GM23338 (cell line): ENCODE results near the gene PHRF1. TPM values are rescaled to one million over a fixed set of nuclear protein-coding genes. Genes with fewer than 3 reads are reported as not detected.

Source experiments
- ATAC-seq: fragments of 200-7000 bp; cut with Tn5 transposase; 3 replicates; pipeline ENCODE4 v1.9.1; 2020
- DNase-seq: peaks from one replicate; pipeline ENCODE4 v3.0.0-alpha.2; 2015; ENCODE audit warnings: low spot score
- H2AFZ ChIP-seq: fragments of 200-600 bp; sonication (generic); 2 replicates; pipeline ENCODE4 v1.8.0; 2016; ENCODE audit warnings: antibody characterized with exemption, mild to moderate bottlenecking, moderate library complexity
- H3F3A ChIP-seq: fragments of 200-600 bp; sonication (generic); replicated peaks from 2 replicates; pipeline ENCODE4 v1.8.0; 2017; ENCODE audit warnings: antibody characterized with exemption, mixed run types, low read depth
- H3K27ac ChIP-seq: fragments of 200-600 bp; sonication (generic); 2 replicates; pipeline ENCODE4 v1.6.1; 2016; ENCODE audit warnings: low read depth
- H3K27me3 ChIP-seq: fragments of 200-600 bp; sonication (generic); 2 replicates; pipeline ENCODE4 v1.8.0; 2016; ENCODE audit warnings: mild to moderate bottlenecking, mixed run types, moderate library complexity; ENCODE audit not compliant: insufficient read depth
- H3K36me3 ChIP-seq: fragments of 200-600 bp; sonication (generic); 2 replicates; pipeline ENCODE4 v1.8.0; 2016; ENCODE audit warnings: mild to moderate bottlenecking; ENCODE audit not compliant: insufficient read depth
- H3K4me1 ChIP-seq: fragments of 200-600 bp; sonication (generic); 2 replicates; pipeline ENCODE4 v1.8.0; 2016; ENCODE audit warnings: mild to moderate bottlenecking, moderate library complexity; ENCODE audit not compliant: insufficient read depth
- H3K4me2 ChIP-seq: fragments of 200-600 bp; sonication (generic); 2 replicates; pipeline ENCODE4 v1.7.1; 2017; ENCODE audit warnings: mixed run types
- H3K4me3 ChIP-seq: fragments of 200-600 bp; sonication (generic); 2 replicates; pipeline ENCODE4 v1.6.1; 2016; ENCODE audit warnings: mixed run types
- H3K79me2 ChIP-seq: fragments of 200-600 bp; sonication (generic); replicated peaks from 2 replicates; pipeline ENCODE4 v1.8.0; 2017; ENCODE audit warnings: mild to moderate bottlenecking; ENCODE audit not compliant: insufficient read depth
- H3K9me2 ChIP-seq: fragments of 200-600 bp; sonication (generic); 2 replicates; pipeline ENCODE4 v1.8.0; 2017; ENCODE audit not compliant: insufficient read depth
- H4K20me1 ChIP-seq: fragments of 200-600 bp; sonication (generic); replicated peaks from 2 replicates; pipeline ENCODE4 v1.8.0; 2017; ENCODE audit warnings: mild to moderate bottlenecking; ENCODE audit not compliant: insufficient read depth
- H3K27ac Mint-ChIP-seq: 2 replicates; pipeline ENCODE4 v1.8.0; 2020; ENCODE audit warnings: inconsistent platforms, mild to moderate bottlenecking, moderate library complexity, mixed read lengths
- H3K27me3 Mint-ChIP-seq: 3 replicates; pipeline ENCODE4 v1.8.0; 2022; ENCODE audit warnings: low read depth, mild to moderate bottlenecking, moderate library complexity, mixed read lengths, inconsistent platforms; ENCODE audit not compliant: insufficient read depth, poor library complexity
- H3K36me3 Mint-ChIP-seq: 3 replicates; pipeline ENCODE4 v1.8.0; 2021; ENCODE audit warnings: low read depth, mild to moderate bottlenecking, inconsistent platforms, moderate library complexity, mixed read lengths
- H3K4me1 Mint-ChIP-seq: 3 replicates; pipeline ENCODE4 v1.8.0; 2020; ENCODE audit warnings: mild to moderate bottlenecking, inconsistent platforms, mixed read lengths
- H3K4me3 Mint-ChIP-seq: 3 replicates; pipeline ENCODE4 v1.8.0; 2021; ENCODE audit warnings: moderate library complexity, mild to moderate bottlenecking, inconsistent platforms, mixed read lengths
- H3K9me3 Mint-ChIP-seq: 3 replicates; pipeline ENCODE4 v1.8.0; 2020; ENCODE audit warnings: moderate library complexity, mild to moderate bottlenecking, inconsistent platforms, mixed read lengths
- CREB1 ChIP-seq: fragments of 250-450 bp; sonication (Bioruptor Pico); IDR thresholded peaks from 2 replicates; pipeline ENCODE4 v1.5.0; 2020; ENCODE audit warnings: low read depth, mild to moderate bottlenecking, moderate library complexity
- CTCF ChIP-seq, 2 experiments: fragments of 200-600 bp in 1 of 2; sonication (generic) in 1 of 2; conservative IDR thresholded peaks; 2 replicates each; pipeline versions ENCODE4 v1.5.1 to v1.6.1; 2016 to 2017; ENCODE audit warnings: antibody characterized with exemption in 2 of 2, low read depth in 2 of 2, mild to moderate bottlenecking in 2 of 2, moderate library complexity in 1 of 2
- EZH2 ChIP-seq: fragments of 200-600 bp; sonication (generic); IDR thresholded peaks from one replicate; pipeline ENCODE4 v1.8.0; 2017; ENCODE audit warnings: antibody characterized with exemption, mild to moderate bottlenecking, low read depth; ENCODE audit not compliant: unreplicated experiment
- EZH2phosphoT487 ChIP-seq: fragments of 200-600 bp; sonication (generic); IDR thresholded peaks from one replicate; pipeline ENCODE4 v1.8.1; 2018; ENCODE audit warnings: antibody characterized with exemption; ENCODE audit not compliant: unreplicated experiment
- JUNB ChIP-seq: IDR thresholded peaks from one replicate; pipeline ENCODE4 v1.6.1; 2016; ENCODE audit warnings: antibody characterized with exemption; ENCODE audit not compliant: unreplicated experiment
- NANOG ChIP-seq: IDR thresholded peaks from 2 replicates; pipeline ENCODE4 v1.6.1; 2016; ENCODE audit warnings: antibody characterized with exemption, borderline replicate concordance
- POLR2AphosphoS5 ChIP-seq: IDR thresholded peaks from 2 replicates; pipeline ENCODE4 v1.6.1; 2016; ENCODE audit warnings: antibody characterized with exemption, low read depth
- STAT1 ChIP-seq: IDR thresholded peaks from one replicate; pipeline ENCODE4 v1.6.1; 2016; ENCODE audit warnings: antibody characterized with exemption; ENCODE audit not compliant: unreplicated experiment
- ZNF114 ChIP-seq: fragments of 250-450 bp; sonication (Bioruptor Pico); IDR thresholded peaks from 2 replicates; pipeline ENCODE4 v1.5.0; 2020; ENCODE audit warnings: mild to moderate bottlenecking, moderate library complexity
- ZNF331 ChIP-seq: fragments of 250-450 bp; sonication (Bioruptor Pico); IDR thresholded peaks from 2 replicates; pipeline ENCODE4 v1.5.0; 2020; ENCODE audit warnings: low read depth, mild to moderate bottlenecking, moderate library complexity
- ZNF462 ChIP-seq: fragments of 250-450 bp; sonication (Bioruptor Pico); IDR thresholded peaks from 2 replicates; pipeline ENCODE4 v1.5.0; 2020; ENCODE audit warnings: mild to moderate bottlenecking, moderate library complexity
- polyA plus RNA-seq: library from polyadenylated mRNA; unstranded; fragments of >200 nt; fragmentation: Nextera tagmentation; extraction: Ambion mirVana; gene quantifications from 2 replicates; pipeline ENCODE4 v1.2.1, GENCODE V29; 2016
- total RNA-seq: library from RNA; depleted of rRNA; stranded (reverse); fragments of >200 nt; shearing (Covaris generic); gene quantifications from 2 replicates; pipeline ENCODE4 v1.2.3, GENCODE V29; 2014
- TF ChIP-seq, protein P1 (sequence below): IDR thresholded peaks from 2 replicates; pipeline ENCODE4 v1.6.1; 2016; ENCODE audit warnings: antibody characterized with exemption
- TF ChIP-seq, protein P2 (sequence below): IDR thresholded peaks from one replicate; pipeline ENCODE4 v1.6.1; 2018; ENCODE audit warnings: antibody characterized with exemption; ENCODE audit not compliant: unreplicated experiment

Gene PHRF1
- total and polyA plus RNA-seq, 2 experiments from 2014 or later = 11.0 to 45.9 TPM

DNA sequence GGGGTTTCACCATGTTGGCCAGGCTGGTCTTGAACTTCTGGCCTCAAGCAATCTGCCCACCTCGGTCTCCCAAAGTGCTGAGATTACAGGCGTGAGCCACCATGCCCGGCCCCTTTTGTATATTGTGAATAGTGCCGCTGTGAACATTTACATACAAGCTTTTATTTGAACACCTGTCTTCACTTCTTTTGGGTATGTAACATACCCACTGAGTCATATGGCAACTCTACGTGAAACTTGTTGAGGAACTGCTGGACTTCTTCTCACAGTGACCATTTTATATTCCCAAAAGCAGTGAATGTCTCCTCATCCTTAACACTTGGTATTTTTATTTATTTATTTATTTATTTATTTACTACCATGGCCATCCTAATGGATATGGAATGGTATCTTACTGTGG, 54.6 kb downstream of the PHRF1 start:
- Mint-ChIP-seq H3K27me3 (peaks cover 43% of the 10 kb centered on the region), H3K4me1 (peaks cover 21% of the 10 kb centered on the region), H3K27ac (no peak overlapping the region), H3K4me3 (no peak overlapping the region), H3K9me3 (peaks cover 15% of the 10 kb centered on the region), H3K36me3 (peaks cover 3% of the 10 kb centered on the region; the same call in 1 of the 3 replicates)
- TF ChIP-seq ZNF331 (no peak), EZH2 (no peak), ZNF114 (CRISPR knock-in tag) (no peak), NANOG (no peak), CREB1 (CRISPR knock-in tag) (no peak), EZH2phosphoT487 (no peak), ZNF462 (CRISPR knock-in tag) (no peak), JUNB (no peak), POLR2AphosphoS5 (no peak), STAT1 (no peak), CTCF (conservative IDR thresholded peaks at IDR 0.05; ENCODE audit: low read depth in 2 of 2) (no peak)
- TF ChIP-seq, protein P1, sequence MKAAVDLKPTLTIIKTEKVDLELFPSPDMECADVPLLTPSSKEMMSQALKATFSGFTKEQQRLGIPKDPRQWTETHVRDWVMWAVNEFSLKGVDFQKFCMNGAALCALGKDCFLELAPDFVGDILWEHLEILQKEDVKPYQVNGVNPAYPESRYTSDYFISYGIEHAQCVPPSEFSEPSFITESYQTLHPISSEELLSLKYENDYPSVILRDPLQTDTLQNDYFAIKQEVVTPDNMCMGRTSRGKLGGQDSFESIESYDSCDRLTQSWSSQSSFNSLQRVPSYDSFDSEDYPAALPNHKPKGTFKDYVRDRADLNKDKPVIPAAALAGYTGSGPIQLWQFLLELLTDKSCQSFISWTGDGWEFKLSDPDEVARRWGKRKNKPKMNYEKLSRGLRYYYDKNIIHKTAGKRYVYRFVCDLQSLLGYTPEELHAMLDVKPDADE = no peak
- TF ChIP-seq, protein P2, sequence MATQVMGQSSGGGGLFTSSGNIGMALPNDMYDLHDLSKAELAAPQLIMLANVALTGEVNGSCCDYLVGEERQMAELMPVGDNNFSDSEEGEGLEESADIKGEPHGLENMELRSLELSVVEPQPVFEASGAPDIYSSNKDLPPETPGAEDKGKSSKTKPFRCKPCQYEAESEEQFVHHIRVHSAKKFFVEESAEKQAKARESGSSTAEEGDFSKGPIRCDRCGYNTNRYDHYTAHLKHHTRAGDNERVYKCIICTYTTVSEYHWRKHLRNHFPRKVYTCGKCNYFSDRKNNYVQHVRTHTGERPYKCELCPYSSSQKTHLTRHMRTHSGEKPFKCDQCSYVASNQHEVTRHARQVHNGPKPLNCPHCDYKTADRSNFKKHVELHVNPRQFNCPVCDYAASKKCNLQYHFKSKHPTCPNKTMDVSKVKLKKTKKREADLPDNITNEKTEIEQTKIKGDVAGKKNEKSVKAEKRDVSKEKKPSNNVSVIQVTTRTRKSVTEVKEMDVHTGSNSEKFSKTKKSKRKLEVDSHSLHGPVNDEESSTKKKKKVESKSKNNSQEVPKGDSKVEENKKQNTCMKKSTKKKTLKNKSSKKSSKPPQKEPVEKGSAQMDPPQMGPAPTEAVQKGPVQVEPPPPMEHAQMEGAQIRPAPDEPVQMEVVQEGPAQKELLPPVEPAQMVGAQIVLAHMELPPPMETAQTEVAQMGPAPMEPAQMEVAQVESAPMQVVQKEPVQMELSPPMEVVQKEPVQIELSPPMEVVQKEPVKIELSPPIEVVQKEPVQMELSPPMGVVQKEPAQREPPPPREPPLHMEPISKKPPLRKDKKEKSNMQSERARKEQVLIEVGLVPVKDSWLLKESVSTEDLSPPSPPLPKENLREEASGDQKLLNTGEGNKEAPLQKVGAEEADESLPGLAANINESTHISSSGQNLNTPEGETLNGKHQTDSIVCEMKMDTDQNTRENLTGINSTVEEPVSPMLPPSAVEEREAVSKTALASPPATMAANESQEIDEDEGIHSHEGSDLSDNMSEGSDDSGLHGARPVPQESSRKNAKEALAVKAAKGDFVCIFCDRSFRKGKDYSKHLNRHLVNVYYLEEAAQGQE = no peak
- no peak for ATAC-seq
- Histone ChIP-seq H4K20me1 (no peaks in the 10 kb centered on the region), H2AFZ (no peak overlapping the region), H3K4me2 (no peak overlapping the region), H3K27me3 (peaks cover 45% of the 10 kb centered on the region), H3K4me1 (peaks cover 4% of the 10 kb centered on the region; the same call in 1 of the 2 replicates), H3K36me3 (no peaks in the 10 kb centered on the region), H3K9me2 (no peaks in the 10 kb centered on the region), H3F3A (peaks cover 12% of the 10 kb centered on the region; the same call in 1 of the 2 replicates), H3K4me3 (no peak overlapping the region), H3K27ac (no peak overlapping the region), H3K79me2 (no peaks in the 10 kb centered on the region)
- DNase-seq = no peak
